Activated CD4-positive, alpha-beta T cell treated with anti-CD3 and anti-CD28 coated beads for 24 hours (primary cell): Measurements from ENCODE around the gene FRMD6.

ENCODE experiments used
- DNase-seq, 2 donors: peaks; one replicate each; pipeline ENCODE4 v3.0.0-alpha.2; 2020; ENCODE audit warnings: low read depth in 2 of 2

The FRMD6 gene

DNA sequence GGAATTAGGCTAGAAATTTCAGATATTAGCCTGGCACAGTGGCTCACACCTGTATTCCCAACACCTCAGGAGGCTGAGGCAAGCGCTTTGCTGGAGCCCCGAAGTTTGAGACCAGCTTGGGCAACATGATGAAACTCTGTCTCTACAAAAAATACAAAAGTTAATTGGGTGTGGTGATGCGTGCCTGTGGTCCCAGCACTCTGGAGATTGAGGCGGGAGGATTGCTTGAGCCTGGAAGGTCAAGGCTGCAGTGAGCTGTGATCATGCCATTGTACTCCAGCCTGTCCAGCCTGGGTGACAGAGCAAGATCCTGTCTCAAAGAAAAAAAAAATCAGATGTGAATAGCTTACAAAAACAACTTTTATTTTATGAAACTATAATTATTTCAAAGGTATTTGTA is 15.1 kb downstream of the FRMD6 start:
- DNase-seq = no peak

DNA sequence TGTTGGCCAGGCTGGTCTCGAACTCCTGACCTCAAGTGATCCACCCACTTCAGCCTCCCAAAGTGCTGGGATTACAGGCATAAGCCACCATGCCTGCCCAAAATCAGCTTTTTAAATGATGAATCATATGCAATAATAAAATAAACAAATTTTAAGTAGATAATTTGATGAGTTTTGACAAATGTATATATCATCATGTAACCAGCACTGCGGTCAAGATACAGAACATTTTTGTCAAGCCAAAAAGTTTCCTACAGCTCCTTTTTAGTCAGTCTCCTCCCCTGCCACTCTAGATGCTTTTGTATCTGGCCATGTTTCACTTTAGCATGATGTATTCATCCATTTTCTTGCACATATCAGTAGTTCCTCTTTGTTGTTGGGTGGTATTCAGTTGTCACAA is 17.2 kb downstream of the FRMD6 start:
- no peak for DNase-seq

DNA sequence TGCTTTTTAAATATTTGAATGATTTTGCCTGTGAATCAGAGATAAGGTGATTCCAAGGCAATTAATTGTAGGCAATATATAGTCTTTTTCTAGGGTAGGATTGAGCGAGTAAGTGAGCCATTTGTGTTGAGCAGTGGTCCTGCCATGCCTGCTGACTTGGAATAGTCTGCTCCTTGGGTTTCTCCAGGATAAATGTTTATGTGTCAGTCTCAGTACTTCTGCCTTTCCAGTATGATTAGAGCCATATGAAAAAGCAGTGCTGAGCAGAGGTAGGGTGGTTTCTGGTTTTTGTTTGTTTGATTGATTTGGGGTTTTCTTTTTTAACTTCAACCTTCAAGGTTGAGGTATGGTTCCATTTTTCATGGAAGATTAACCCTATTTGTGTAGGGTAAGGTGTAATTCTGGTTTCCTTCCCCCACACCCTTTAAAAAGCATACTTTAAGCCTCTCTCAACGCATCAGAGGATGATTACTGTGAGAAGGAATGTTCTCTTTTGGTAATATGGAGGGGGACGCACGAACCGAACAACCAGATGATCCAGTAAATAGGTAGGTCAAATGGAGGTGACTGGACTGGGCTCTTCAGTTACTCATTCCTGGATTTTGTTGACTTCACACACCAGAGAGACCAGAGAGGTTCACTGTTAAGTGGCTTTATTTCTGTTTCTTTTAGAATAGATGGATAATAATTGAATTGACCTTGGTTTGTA is 22.7 kb downstream of the FRMD6 start:
- no peak for DNase-seq

DNA sequence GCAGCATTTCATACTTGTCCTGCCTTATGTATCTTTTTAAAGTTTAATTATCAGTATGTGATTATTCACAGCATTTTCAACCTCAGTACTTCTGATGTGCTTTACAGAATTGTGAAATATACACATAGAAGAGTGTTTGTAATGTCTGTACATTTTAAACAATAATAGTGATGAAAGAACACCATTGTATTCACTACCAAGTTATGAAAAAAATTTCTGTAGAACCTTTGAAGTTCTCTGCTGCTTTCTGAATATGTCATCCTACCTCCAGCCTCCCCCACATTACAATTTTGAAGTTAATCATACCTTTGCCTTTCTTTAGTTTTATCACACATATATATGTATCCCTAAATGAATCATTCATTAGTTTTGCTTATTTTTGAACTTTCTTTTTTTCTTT is 24.8 kb downstream of the FRMD6 start:
- no peak for DNase-seq

DNA sequence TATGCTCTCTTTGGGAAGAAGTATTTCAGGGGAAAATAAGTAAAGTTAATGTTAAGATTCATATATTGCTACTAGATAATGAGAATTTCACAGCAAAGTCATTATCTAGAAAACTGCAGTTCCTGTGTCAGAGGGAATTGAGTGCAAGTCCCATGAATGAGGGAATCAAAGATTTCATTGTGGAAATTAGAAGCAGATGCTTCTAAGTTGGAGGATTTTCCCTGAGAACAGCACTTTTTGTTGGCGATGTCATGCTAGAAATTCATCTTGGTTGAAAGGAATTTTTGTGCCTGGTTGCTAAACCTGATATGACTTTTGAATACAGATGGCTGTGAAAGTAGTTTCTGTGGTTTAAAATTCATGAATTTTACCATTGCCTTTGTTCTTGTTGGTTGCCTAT is 25.6 kb downstream of the FRMD6 start:
- no peak for DNase-seq

DNA sequence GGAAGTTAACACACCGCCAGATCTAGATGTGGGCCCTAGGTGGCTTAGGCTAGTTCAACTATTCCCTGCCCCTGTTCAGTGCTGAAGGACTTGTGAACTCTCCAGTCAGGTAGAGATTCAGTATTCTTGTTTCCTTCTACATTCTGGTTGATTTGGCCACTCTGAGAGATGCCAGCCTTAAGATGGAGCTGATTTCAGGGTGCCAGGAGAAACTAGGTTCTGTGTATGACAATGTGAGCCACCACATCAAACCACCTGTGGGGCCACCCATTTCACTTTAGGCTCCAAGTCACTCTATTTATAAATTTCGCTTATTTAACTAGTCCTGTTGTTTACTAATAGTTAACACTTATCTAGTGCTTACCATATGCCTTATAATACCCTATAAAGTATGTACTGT is 26.0 kb downstream of the FRMD6 start:
- DNase-seq = no peak

DNA sequence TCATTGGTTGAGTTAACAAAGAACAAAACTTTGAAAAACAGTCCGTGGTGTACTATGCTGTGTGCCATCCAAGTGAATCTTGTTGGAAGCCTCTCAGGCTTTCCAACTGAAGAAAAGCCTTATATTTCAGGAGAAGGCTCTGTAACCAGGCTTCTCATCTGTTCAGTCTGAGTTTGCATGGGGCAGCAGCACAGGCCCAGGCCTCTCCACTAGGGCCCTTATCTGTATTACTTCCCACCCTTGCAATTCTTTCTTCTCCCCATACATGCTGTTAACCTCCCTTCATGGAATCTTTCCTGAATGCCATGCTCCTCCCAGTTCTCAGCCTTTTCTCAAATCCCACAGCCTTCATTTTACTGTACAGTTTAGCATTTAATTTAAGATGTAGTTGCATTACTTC is 28.3 kb downstream of the FRMD6 start:
- DNase-seq = no peak

DNA sequence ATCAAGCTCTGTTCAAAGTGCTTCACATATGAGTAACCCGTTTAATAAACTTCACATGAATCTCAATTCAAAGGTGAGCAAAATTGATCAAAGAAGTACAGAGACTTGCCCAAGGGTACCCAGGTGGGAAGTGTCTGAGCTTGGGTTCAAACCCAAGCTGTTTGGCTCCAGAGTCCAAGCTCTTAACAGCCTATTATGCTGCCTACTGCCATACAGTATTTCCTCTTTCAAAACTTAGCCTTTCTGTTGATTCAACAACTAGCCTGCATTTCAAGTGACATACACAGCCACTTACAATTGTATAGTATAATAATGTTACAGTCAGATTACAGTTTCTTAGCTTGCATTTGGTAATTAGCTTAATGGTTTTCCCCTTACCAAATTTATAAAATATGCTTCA is 29.7 kb downstream of the FRMD6 start:
- no peak for DNase-seq

DNA sequence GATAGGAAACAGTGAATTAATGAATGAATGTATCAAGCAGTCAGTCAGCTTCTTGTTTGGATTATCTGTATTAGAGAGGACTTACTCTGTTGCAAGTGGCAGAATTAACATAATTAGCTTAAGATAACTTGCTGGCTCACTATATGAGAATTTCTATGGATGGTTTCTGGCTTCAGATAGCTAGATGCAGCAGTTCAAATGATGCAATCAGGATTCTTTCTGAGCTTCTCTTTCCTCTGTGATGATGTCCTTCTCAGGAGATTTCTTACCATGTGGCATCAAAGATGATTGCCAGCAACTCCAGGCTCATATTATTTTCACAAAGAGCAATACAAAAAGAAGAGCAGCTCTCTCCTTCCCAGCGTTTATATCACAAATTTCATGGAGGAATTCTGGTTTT is 30.7 kb downstream of the FRMD6 start:
- DNase-seq = no peak

DNA sequence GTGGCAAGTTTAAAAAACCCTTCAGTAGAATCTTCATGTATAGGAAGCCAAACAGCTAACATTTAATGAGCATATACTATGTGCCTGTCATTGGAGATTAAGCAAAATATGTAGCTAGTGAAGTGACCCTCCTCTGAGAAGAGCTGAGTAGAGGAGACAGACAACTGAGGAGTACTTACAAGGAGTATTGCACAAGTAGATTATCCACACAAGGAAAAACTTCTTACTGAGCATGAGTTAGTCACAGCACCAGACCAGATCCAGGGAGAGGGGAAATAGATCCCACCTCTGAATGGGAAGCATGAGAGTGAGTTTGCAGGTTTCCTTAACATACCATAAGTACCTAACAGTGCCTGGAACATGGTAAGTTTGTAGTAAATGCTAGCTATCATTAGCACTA is 33.0 kb downstream of the FRMD6 start:
- no peak for DNase-seq

DNA sequence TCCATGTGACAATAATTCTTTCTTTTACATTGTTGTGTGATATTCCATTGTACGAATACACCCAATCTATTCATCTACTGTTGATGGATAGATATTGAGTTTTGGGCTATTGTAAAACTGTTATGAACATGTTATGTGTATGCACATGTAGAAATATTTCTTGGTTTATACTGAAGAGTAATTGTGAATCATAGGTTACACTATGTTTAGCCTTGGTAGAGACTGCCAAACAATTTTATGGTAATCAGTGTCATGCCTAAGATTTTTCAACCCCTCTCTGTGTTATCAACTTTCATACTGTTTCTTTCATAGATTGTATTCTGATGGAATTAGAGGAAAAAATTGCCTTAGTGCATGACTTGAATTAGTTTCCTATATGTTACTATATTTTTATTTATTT is 39.5 kb downstream of the FRMD6 start:
- DNase-seq = no peak

DNA sequence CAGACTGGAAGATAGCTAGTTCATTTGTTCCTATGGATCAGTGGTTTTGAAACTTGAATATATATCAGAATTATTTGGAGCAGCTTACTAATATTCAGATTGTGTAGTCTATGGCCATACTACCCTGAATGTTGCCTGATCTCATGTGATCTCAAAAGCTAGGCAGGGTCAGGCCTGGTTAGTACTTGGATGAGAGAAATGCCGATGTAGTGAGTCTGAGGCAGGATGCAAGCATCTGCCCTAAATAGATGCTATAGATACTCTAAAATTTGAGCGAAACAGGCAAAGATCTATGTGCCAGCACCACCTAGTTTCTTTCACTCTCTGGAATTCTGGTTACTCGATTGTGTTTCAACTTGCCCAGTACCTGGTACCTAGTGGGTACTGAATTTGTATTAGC is 40.9 kb downstream of the FRMD6 start:
- no peak for DNase-seq

DNA sequence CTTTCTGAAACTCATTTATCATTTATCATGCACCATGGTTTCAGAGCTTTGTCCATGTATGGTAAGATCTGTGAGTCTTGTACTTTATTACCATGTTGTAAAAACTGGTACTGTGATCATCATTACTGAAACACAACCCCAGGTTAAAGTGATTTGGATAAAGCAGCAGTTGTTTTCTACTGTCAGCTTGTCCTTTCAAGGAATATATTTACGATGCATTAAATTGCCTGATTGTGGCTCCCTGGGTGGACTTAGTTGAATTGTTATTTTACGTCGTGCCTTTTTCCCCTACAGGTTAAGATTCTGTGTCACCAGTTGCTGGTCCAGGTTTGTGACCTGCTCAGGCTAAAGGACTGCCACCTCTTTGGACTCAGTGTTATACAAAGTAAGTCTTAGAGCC is 46.1 kb downstream of the FRMD6 start:
- no peak for DNase-seq

DNA sequence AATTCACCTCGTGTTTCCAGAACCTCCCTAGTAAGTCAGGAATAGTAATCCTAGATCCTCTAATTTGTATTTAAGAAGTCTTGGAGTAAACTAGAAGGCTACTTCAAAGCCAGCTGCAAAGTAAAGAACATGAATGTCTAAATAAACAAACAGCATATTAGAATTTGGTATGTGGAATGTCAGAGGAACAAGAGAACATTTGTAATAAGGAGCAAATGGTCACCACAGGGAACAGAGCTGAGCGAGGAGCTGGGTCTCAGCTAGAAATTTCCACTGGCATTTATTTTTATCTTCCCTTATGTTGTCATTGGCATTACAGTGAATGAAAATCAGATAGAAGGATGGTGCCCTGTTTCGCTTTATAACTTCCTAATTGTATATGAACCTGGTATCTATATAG is 50.2 kb downstream of the FRMD6 start:
- no peak for DNase-seq

DNA sequence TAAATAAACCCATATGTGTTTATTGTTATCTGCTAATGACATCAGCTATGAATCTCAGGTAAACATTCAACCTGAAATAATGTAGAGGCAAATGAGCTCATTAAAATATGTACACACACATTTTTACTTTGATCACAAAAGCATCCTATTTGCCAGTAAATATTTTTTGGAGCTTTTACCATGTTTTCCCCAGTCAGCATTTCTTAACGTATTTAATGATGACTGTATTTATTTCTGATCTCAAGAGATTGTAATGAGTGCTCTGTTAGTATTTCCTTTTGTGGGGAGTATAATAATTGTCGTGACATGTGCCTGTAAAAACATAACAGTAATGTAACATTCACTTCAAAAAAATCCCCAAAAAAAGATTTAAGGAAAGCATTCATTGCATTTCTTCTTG is 52.1 kb downstream of the FRMD6 start:
- no peak for DNase-seq

DNA sequence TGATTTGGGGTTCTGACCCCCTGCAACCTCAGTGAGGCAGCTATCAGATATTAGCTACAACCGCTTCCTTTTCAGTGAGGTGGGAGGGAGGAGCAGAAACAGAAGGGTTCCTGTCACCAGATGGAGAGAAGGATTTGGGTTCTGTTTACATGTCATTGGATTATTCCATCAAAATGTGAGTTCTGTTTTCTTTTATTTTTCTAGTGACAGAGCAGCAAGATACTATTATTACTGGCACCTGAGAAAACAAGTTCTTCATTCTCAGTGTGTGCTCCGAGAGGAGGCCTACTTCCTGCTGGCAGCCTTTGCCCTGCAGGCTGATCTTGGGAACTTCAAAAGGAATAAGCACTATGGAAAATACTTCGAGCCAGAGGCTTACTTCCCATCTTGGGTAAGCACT is 52.8 kb downstream of the FRMD6 start:
- no peak for DNase-seq

DNA sequence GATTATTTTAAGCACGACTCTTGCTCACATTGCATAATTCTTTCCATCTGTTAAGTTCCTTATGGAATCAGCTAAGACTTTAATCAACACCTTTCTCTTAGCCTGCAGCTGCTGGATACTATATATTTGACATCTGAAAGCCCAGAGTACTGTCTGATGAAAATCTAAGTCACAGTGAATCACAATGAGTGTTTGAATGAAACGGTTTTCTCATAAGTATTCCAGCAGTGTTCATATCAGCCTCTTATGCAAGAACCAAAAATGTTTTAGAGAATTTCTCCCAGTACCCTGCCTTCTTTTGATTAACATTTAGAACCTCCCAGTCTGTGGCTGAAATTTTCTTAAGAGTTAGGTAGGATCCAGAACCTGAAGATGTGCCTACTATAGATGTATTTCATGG is 55.6 kb downstream of the FRMD6 start:
- DNase-seq = no peak

DNA sequence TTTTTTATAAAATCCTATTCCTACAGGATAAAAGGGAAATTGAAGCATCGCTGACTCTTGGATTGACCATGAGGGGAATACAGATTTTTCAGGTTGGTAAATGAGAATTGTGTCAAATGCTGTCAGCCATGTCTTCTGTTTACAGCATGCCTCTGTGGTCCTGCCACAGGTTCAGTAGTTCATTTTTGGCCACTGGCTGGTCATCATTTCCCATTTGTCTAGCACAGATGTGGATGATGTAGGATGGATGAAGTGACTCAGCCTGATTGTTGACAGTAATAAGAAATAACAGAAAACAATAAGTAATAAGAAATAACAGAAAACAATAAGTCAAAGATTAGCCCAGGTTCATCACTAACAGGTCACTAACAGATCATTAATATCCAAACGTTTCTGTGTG is 59.8 kb downstream of the FRMD6 start:
- no peak for DNase-seq

DNA sequence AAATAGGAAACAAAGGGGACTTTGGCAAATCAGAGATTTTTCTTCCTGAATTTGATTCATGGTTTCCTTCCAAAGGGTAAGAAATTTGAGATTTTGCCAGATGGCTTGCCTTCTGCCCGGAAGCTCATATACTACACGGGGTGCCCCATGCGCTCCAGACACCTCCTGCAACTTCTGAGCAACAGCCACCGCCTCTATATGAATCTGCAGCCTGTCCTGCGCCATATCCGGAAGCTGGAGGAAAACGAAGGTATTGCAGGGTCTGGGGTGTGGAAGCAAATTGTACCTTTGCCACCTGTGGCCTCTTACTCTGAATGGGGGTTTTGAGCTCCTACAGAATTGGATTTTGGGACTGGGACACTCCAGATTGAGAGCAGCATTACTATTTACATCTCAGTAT is 63.5 kb downstream of the FRMD6 start:
- DNase-seq = no peak

DNA sequence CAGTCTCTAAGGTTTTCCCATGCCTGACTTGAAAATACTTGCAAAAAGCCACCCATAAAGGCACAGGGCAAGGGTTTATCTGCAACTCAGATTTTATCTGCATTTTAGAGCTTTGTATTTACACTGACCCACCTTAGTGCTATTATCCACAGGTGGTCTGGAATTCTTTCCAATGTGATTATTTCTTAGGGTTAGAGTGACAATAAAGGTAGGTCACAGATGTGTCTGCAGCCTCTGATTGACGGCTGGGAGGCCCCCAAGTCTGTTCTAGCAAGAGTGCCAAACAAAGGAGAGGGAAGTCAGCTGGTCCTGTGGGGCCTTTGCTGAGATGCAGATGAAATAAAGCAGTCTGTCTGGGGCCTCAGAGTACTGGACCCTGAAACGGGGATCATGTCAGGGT is 64.0 kb downstream of the FRMD6 start:
- DNase-seq = no peak

DNA sequence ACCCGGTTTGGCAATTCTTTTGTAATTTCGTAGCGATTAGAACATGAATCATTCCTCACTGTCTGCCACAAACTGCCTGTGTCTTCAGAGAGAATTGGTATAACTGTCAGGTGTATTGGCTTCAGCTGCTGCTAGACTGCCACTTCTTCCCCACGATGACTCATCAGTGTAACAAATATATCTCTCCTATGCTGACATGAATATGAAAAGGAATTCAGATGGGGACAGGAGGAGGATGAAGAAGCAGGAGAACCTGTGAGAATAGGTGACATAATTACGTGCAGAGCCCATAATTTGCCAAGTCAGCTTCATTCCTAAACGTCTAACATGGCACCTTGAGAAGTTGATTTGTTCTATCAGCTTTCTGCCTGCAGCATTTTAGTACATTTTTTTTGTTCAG is 64.9 kb downstream of the FRMD6 start:
- no peak for DNase-seq

DNA sequence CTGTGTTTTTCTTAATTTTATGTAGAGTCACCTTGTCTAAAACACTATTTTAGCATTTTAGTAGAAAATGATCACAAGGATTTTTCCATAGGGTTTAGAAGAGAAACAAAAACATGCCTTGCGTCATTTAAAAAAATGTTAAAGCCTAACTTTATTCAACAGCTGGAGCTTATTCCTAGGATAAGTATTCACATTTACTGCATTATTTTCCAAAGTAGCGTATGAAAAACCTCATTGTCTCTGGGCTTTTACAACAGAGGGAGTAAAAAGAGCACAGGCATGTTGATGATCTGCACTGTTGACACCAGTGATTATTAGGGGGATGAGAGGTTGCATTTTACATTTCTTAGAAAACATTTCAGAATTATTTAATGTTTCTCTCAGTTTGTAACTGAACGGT is 66.1 kb downstream of the FRMD6 start:
- DNase-seq = no peak

DNA sequence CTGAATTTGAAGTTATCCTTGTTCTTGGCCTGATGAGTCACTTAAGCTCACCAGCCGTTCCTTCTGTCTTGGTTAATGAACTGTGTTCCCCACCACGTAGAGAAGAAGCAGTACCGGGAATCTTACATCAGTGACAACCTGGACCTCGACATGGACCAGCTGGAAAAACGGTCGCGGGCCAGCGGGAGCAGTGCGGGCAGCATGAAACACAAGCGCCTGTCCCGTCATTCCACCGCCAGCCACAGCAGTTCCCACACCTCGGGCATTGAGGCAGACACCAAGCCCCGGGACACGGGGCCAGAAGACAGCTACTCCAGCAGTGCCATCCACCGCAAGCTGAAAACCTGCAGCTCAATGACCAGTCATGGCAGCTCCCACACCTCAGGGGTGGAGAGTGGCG is 68.2 kb downstream of the FRMD6 start:
- no peak for DNase-seq

DNA sequence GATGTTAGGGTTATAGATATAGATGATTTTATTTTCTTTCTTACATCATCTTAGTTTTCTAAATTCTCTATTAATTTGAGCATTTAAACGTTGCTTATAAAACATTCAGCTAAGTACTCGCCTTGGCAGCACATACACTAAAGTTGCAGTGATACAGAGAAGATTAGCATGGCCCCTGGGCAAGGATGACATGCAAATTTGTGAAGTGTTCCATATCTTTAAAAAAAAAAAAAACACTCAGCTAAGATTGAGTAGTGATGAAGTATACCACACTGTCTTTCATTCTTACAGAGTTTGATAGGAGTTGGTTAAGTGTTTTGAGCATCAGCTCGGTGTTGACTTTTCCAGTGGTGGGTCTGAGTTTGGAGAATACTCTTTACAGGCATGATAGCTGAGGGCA is 72.3 kb downstream of the FRMD6 start:
- DNase-seq = no peak

DNA sequence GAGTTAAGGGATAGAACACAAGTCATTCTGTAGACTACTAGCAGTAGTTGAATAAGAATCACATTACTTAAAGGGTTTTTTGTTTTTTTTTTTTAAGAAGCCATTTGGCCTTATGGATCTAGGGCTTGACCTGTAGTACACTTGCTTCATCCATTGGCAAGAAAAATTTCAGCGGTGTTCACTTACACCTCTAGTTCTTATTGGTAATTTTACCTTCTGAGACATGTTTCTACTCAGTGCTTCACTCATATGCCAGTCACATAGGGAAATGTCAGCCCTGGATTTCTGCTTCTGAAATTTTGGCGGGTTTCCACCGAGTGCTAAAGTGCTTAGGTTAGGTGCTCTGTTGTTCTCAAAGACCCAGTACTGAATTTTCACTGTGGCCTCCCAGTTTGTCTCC is 72.9 kb downstream of the FRMD6 start:
- DNase-seq = no peak
